RKO (cell line): Measurements from ENCODE around the gene BHLHE23.

ENCODE experiments used
- DNase-seq: peaks from one replicate; pipeline ENCODE4 v3.0.0-alpha.2; 2016; ENCODE audit warnings: low spot score

Gene BHLHE23

DNA sequence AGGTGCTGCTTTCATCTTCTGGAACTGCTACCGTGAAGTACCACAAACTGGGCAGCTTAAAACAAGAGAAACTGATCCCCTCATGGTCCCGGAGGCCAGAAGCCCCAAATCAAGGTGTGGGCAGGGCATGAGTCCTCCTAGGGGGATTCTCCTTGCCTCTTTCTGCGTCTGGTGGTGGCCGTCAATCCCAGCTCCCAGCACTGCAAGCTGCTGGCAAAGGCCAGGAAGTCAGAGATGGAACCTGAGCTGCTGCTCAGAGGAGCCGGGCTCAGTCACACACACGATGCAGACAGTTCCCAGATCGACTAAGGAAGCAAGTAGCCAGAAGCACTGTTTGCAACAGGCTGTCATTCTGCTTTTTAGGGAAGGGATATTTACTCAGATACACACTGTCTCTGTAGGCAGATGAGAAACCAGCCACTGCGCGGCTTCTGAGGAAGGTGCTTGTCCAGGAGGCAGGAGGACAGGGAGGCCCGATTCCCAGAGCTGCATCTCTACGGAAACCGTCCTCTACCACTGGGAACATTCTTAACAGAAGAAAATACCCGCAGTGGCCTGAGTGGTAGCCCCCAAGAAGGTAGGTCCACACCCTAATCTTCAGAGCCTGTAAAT, 15.5 kb downstream of the BHLHE23 start:
- no peak for DNase-seq

DNA sequence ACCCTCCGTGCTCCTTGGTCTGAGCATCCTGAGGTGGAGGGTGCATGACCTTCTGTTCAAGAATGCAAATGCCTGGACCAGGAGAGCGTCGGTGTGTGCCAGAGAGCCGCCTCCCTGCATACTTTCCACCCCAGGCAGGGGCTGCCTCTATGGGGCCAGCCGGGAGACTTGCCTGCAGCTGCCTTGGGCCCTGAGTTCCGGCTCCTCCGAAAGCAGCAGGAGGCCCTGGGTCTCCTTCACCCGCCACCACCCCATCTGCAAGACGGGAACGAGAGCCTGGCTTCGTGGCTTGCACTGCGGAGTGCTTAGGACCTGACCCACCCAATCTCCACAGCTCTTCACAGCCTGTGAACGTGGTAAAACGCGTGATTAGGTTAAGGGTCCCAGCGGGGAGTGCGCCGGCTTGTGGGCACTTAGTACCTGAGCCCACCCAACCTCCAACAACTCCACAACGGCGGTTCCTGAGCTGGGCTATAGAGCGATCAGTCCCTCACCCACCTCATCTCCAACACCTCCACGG, 16.4 kb downstream of the BHLHE23 start:
- DNase-seq = no peak

DNA sequence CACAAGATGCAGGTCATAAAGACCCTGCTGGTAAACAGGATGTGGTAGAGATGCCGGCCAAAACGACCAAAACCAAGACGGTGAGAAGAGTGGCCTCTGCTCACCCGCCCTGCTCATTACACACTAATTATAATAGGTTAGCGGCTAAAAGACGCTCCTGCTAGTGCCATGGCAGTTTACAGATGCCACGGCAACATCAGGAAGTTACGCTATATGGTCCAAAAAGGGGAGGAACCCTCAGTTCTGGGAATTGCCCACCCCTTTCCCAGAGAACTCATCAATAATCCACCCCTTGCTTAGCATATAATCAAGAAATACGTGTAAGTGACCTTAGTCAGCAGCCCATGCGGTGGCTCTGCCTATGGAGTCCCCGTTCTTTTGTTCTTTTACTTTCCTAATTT, 17.6 kb downstream of the BHLHE23 start:
- no peak for DNase-seq

DNA sequence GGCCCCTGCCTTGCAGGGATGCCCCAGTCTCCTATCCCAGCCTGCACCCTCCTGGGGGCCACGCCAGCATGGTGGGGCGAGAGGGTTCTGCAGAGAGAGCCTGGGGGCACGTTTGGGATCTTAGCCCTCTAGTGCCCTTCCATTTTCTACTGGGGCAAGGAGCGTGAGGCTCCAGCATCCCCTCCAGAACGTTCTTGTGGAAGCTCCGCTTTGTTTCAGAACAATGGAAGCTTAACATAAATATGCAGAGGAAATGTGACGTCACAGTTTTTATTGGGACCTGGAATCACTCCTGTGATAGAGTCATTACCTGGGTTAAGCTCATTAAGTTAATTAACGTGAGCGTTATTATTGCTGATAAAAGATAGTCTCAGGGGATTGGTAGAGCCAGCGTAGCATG, 19.6 kb downstream of the BHLHE23 start:
- no peak for DNase-seq

DNA sequence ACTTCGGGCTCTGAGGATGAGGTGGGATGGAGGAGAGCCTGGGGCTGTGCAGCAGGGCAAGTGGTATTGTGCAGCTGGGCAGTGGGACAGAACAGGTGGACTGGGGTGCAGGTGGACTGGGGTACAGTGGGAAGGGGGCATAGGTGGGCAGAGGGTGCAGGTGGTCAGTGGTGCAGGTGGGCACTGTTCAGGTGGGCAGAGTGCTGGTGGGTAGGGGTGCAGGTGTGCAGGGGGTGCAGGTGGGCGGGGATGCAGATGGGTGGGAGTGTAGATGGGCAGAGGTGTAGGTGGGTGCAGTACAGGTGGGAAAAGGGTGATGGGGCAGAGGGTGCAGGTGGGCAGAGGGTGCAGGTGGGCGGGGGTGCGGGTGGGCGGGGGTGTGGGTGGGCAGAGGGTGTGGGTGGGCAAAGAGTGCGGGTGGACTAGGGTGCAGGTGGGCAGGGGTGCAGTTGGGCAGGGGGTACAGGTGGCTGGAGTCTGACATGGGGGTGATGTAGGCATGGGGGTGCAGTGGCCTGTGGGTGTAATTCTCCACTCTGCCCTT, 20.4 kb downstream of the BHLHE23 start:
- DNase-seq = no peak

DNA sequence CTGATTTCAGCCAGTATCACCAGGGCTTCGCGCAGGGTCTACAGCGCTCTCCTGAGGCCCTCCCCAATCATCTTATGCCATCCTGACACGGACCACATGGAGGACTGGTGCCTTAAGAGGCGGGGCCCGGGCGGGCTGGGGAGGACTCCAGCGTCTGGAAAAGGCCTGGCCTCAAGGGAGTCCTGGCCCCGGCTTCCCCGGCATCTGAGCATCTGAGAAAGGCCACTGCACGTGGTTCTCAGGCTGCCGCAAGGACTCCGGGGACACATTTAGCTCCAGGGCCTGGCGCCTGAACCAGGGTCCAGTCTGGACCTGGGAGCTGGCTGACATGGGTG, 21.4 kb downstream of the BHLHE23 start:
- DNase-seq = no peak

DNA sequence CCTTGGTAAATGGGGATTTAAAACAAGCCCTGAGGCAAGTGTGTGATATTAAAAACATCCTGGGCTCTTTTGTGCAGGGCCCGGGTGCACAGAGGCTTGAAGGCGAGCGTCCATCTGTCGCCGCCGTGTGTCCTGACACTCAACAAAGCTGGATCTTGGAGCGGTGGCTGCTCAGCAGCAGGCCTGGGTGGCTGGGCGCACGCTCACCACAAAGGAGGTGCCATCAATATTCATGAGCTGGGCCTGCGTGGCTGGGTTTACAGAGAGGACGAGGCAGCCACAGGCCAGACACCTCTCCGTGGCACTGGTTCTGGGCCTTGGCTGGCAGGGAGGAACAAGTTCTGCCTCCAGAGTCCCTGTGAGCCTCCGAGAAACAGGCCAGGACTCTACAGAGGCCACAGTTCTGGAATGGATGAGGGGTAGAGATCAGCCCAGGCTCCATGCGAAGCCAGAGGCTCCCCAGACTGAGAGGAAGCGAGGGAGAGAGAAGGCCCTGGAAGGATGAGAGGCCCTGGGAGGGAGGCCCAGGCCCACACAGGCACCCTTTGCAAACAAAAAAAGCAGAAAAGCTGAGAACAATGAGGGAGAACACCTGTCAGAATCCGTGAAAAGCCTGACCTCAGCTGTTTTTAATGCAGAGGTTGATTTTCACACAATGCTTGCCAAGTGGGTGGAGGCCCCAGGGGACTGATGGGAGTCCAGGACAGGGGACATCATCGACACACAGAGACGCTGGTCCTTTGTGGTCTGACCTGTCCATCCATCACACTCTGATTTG, 21.9 kb downstream of the BHLHE23 start:
- DNase-seq = no peak

DNA sequence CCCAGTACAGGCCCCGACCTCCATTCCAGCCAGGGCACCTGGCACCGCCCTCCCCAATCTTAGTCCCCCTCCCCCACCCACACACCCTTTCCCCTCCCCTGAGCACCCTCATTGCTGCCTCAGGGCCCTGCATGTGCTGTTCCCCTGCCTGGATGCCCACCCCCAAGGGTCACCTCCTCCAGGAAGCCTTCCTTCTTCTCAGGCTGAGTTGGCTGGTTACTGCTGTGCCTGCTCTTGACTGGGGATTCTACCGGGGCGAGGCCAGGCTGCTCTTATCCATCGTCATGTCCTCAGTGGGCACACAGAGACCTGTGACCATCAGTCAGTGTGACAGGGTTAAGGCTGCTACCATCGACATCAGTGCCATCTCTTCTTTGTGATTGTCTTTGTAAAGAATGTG, 23.6 kb downstream of the BHLHE23 start:
- DNase-seq = no peak

DNA sequence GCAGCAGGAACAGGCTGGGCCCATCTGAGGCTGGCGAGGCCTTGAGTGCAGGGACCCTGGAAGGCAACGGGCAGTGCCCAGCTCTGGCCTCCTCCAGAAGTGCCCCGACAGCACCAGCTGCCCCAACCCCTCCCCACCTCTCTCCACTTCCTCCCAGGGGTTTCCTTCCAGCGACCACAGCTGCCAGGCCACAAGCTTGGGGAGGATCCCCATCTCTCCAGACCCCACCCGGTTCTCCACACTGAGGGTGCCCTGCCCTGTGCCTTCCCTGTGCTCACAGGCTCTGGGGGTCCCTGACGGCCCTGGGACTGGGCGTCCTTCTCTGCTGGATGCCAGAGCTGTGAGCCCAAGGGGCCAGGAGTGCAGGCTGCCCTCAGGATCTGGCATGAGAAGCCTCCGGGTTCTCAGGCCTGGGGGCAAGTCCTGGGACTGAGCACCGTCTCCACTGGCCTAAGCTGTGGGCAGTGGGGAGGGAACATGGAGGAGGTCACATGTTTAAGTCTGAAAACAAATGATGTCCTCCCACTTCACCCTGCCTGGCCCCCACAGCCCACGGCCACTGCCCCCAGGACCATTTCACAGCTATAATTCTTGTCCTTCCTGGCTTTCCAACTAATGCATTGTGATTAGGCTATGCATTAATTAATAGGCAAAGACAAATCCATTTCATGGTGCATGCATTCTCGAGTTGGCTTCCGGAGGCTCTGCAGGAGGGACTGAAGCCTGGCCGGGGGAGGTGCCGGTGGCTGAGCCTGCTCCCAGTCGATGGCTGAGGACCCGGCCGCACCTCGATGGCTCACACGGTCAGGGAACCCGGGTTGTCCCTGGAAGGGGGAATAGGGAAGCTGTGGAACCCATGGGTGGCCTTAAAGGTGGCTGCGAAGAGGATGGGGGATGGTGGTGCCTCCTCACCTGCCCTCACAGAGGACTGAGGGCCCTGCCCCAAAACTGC, 24.4 kb downstream of the BHLHE23 start:
- DNase-seq = no peak

DNA sequence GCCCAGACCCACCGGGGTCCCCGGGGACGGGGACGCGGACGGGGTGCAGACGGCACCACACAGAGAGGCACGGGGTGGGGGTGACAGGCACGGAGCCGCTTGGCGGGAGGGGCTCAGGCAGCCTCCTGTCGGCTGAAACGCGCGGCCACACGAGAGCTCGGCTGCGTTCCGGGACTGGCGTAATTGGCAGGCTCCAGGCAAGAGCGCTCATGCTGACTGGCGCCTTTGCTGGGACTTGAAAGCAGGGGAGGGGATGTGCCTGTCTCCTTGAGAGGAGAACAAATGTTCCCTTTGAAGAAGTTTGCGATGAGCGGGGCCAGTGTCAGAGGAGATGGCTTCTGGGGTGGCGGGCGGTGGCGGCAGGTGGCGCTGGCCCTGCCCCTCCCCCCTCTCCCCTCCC, 25.8 kb downstream of the BHLHE23 start:
- no peak for DNase-seq

DNA sequence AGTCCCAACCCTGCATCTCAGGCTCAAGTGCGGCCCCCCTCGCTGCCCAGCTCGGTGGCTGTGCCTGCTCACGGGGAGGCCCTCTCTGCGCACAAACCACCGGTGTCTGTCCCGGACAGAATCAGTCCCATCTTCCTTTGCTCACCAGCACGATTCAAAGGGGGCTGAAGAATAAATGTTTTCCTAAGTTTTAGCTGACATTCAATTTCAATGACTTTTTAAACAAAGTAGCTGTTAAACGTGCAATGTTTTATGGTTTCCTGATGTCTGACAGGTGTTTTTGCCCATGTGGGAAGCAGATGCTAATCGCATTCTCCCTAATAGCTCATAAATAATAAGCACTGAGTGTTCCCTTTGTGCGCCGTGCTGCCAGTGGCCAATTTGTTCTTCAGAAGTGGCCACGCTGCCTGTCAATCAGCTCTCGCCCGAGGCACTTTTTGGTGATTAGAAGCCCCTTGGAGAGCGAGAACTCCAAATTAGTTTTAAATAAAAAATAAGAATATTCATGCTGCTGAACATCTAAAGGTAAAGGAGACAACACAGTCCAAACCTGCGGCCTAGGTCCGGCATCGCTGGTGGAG, 26.3 kb downstream of the BHLHE23 start:
- no peak for DNase-seq

DNA sequence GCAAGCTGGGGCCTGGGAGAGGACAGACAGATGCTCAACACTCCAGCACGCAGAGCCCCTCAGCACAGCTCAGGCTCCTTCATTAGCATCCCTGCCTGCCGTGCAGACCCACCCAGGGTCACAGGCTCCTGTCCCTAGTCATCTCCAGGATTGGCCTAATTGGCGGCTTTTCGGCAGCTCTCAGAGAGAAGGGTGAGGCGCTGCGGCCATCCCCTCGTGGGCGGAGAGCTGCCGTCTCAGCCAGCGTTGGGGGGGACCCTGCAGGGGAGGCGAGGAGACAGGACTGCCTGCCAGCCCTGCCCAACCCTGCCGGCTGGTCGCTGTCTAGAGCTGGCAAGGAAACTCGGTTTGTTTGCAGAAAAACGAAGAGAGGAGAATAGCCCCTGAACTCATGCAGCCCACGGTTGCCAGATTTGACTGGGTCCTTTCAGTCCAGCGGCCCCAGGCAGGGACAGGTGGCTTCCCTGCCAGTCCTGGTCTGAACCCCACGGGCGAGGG, 26.8 kb downstream of the BHLHE23 start:
- no peak for DNase-seq

DNA sequence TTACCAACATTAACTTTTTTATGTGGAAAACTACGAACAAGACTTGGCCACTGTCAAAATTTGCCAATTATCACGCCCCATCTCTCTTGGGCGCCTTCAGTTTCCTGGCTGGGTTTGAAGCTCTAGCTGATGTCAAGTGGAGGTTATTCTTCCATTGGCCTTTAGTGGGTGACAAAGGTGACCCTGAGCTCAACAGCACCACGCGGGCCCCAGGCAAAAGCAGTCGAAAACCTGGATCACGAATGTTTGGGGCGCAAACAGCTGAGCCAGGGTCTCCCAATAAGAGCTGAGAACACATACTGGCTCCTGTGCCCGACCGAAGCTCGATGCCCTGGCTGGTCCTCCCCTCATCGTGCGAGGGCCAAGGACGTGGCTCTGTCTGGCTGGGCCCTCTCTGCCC, 27.5 kb downstream of the BHLHE23 start:
- no peak for DNase-seq

DNA sequence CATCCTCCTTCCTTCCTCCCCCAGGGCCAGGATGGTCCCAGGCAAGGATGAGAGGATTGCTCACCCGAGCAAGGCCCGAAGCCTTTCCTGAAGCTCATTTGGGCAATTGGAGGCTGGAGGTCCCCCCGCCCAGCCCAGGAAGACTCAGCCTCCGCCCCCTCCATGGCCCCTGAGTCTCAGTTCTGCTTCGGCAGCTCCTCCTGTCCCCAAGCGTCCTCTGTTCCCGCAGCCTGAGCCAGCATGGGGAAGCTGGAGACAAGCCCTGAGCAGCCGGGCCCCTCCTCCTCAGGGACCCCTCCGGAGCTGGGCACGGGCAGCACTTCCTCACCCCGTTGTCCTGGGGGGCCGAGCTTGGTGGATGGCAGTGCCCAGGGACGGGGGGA, 28.2 kb downstream of the BHLHE23 start:
- DNase-seq = no peak

DNA sequence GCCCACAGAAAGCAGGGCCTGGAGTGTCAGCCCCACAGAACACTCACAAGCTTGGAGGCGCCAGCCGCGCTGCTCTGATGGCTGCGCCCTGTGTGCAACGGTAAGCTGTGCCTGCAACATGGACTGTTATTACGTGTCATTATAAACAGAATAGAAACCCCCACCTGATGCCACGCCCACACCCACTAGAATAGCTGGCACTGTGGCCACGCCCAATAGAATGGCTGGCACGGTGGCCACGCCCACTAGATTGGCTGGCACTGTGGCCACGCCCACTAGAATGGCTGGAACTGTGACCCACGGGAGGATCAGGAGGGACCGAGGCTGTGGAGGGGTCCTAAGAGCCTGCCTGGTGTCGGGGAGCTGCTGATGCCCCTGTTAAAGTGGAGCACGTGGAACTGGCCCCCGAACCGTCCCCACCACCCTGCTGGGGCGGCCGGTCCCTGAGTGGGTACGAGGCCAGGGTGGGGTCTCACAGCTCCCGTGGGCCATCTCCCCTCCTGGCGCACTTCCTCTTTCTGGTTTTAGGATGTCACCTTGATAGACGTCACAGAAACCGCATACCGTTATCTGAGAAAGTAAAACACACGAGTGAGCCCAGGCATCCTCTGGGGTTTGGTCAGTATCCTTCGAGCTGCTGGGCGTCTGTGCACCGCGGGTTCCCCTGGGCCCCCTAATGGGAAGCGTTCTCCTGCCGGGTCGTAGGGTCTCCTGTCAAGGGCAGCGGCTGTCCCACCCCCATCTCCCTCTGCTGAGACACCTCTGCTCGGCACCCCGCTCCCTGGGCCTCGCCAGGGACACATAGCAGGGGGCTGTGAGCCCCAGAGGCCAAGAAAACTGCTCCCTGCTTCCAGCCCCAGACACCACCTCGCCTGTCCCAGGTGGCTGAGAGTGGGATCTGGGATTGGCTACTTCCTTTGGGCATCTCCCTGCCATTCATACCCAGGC, 28.9 kb downstream of the BHLHE23 start:
- DNase-seq = no peak

DNA sequence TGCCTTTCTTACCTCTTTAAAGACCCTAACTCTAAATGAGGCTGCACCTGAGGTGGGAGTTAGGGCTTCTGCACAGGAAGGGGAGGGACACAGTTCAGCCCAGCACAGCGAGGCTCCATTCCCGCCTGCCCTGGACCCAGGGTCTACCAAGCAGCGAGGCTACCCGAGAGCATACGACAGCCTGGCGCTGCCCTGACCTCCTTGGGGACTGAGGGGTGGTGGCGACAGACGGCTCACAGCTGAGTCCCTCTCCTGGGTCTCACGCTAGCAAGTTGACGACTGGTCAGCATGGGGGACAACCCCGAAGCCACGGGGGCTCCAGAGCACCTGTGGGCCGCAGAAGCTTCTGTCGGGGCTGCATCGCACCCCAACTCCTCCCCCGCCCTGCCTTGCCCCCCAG, 29.9 kb downstream of the BHLHE23 start:
- no peak for DNase-seq

DNA sequence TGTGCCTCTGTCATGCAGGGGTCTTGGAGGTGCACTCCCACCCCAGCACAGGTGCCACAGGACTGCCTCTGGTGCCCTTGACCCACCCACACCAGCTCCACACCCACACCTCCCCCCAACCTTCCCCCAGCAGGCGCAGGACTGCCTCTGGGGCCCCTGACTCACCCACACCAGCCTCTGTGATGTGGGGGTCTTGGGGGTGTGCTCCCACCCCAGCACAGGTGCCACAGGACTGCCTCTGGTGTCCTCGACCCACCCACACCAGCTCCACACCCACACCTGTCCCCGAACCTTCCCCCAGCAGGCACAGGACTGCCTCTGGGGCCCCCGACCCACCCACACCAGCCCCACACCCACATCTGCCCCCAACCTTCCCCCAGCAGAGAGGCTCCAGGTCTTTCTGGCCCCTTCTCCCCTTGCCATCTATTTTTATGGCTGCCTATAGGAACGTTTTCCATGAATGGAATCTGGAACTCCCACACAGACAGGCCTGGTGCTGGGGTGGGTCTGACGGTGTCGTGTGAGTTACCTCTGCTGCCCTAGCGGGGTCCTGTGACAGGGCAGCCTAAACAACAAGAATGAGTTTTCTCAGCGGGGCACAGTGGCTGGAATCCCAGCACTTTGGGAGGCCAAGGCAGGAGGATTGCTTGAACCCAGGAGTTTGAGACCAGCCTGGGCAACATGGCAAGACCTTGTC, 30.8 kb downstream of the BHLHE23 start:
- no peak for DNase-seq

DNA sequence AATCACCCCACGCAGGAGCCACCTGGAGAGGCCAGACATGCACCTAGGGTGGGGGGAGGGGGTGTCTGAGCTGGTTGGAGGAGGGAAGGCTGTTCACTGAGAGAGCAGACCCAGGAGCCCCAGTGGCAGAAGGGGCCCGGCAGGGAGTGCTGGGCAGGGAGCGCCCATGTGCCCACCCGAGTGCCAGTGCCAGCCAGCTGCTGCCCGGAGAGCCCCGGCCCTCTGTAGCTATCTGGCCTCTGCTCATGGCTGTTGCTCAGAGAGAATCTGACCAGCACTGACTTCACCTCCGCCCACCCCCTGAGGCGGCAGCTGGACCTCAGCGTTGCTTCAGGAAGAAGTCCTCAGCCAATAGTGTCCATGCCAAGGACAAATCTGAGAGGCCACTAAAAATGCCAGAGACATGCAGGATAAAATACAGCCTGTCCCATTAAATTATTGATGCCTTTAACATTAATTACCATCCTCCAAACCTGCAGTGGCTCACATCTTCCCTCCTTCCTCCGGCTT, 31.5 kb downstream of the BHLHE23 start:
- DNase-seq = no peak

DNA sequence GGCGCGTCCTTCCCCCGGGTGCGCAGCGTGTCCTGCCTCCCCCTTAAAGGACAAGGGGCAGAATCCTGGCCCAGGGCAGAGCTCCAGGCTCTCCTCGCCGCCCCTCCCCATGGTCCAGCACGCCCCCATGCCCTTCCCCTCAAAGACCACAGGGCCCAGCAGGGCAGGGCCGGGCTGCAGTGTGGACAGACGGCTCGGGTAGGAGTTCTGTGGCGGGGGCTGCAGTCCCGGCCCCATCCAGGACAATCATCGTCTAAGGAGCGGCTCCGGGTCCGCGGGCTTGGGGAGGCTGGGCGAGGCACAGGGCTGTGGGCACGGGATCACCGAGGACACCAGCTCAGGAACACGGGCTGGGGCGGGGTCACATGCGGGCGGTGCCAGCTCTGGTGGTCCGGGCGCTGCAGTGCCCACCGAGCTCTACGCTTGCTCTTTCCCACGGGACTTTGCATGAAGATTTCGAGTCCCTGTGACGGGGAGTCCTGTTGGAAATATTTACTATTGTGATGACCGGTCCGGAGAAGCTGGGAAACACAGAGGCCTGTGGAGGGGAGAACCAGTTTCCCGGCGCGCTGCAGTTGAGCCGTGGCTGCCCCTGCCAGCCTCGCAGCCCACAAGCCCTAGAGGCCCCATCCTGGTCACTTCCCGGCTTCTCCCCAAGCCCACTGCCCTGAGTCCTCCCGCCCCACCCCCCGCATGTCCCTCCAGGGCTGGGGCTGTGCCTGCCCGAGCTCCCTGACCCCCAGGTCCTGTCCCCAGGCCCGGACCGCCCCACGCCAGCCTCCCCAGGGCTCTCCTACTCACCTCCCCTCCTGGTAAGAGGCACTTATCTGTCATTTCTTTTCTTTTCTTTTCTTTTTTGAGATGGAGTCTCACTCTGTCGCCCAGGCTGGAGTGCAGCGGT, 33.7 kb downstream of the BHLHE23 start:
- no peak for DNase-seq
